GM12892 (cell line): Measurements from ENCODE around the gene MSANTD1.

Experiments used
- POLR2A ChIP-seq: IDR thresholded peaks from 2 replicates; pipeline ENCODE4 v1.6.1; 2011; ENCODE audit warnings: low read depth, low read length, control low read depth
- POLR2AphosphoS5 ChIP-seq: IDR thresholded peaks from 2 replicates; pipeline ENCODE4 v1.6.1; 2011; ENCODE audit warnings: low read depth, low read length, control low read depth
- TAF1 ChIP-seq: IDR thresholded peaks from 2 replicates; pipeline ENCODE4 v1.6.1; 2011; ENCODE audit warnings: low read depth, mild to moderate bottlenecking, control low read depth, low read length, borderline replicate concordance

DNA sequence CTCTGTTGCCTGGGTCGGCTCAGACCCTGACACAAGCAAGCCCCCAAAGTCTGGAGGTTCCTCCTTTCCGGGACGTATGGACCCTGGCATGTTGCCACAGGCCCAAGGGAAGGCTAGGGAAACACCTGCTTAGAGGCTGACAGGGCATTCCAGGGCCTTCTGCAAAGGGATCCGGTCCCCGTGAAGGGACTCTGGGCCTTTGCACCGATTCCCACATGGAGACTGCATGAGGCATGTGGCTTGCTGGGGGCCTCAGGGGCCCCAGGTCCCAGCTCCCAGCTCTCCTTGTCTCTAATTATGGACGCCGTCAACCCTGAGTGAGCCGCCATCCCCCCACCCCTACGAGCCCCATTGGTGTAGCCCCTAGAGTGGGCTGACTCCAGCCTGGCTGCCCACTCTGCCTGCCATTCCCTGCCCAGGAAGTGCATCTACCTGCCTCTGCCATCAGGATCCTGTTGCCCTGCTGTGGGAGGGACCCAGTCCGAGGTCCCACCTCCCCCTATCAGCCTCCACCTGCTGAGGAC is 39.7 kb downstream of the MSANTD1 start:
- TF ChIP-seq TAF1 (no peak), POLR2A (no peak), POLR2AphosphoS5 (no peak)
